ENCODE results near the gene PXDN. TPM values are rescaled to one million over a fixed set of nuclear protein-coding genes. Genes with fewer than 3 reads are reported as not detected.
"Not testable (repeated sequence)": the region's sequence is repeated elsewhere in the genome, so short reads cannot be mapped to it uniquely, and the experiment has no call there.

PXDN gene
- total RNA-seq, 1 donor from 2014 or later: 1,930 TPM

DNA sequence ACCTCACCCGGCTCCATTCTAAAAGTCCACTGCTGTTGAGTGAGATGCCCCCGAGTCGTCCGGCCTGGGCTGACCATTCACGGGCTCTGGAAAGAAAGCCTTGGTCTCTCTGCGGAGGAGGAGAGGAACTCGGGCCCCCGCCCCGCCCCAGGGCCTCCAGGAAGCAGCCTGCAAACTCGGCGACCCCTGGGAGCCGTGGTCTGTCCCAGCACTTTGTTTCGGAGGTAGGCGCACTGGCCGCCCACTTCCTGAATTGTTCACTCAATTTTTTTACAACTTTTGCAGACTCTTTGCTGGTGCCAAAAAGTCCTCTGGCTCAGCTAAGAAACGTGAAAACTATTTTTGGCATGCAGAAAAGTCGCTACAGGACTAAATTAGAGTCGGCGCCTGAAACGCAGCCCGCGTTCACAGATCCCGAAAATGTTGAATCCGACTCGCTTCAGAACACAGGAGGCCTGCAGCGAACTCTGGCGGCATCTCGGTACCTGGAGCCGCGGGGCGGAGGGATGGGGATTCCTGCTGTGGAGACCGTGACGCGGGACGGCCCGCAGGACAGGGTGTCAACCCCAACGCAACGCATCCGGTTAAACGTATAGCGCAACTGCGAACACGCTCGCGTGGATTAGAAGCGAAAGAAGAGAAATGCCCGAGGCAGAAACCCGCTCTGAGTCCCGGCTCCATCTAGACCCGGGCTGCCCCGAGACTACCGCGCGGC lies 1.5 kb downstream of the PXDN start:
- peak; percentile 52 for DNase-seq (ENCODE audit: extremely low read depth, low read depth, low spot score)

DNA sequence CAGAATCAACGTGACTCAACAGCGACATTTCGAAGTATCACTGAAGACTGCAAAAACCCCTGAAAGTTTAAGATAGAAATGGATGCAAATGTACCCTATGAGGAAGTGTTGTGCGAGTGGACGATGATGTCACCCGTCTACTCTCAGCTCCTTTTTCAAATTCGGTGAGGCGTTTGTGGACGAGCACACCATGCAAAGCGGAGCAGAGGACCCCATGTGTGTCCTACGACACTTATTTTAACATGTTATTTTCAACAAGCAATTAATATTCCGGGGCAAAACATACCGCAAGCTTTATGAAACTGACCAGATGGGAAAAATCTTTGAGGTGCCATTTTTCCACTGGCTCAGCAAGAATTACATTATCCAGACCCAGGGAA lies 2.0 kb downstream of the PXDN start:
- DNase-seq (ENCODE audit: extremely low read depth, low read depth, low spot score): no peak

DNA sequence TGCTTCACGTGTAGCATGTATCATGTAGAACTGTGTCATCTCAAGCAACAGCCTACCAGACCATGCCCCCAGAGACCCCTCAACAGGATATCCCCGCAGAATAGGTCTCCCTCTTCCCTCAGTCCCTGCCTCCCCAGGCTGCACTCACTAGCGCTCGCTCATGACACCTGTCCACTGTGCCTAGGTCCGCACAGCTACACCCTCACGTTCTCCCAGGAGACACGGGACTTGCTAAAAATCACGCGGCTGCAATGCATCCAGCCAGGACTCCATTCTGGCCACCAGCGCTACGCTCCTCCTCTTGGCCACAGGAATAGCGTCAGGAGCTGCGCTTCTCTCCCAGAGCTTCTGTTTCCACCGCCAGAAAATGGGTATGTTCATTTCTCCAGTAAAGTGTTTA lies 2.5 kb downstream of the PXDN start:
- DNase-seq (ENCODE audit: extremely low read depth, low read depth, low spot score): no peak

- DNase-seq (ENCODE audit: extremely low read depth, low read depth, low spot score): no peak
Observed at GRCh38 chr2:1740716-1741589, 3.4 kb downstream of the PXDN start.

- DNase-seq (ENCODE audit: extremely low read depth, low read depth, low spot score): no peak
Observed at GRCh38 chr2:1739961-1740715, 4.2 kb downstream of the PXDN start.

GRCh38 chr2:1739322-1739957 lies 4.9 kb downstream of the PXDN start:
- no peak for DNase-seq (ENCODE audit: extremely low read depth, low read depth, low spot score)

DNA sequence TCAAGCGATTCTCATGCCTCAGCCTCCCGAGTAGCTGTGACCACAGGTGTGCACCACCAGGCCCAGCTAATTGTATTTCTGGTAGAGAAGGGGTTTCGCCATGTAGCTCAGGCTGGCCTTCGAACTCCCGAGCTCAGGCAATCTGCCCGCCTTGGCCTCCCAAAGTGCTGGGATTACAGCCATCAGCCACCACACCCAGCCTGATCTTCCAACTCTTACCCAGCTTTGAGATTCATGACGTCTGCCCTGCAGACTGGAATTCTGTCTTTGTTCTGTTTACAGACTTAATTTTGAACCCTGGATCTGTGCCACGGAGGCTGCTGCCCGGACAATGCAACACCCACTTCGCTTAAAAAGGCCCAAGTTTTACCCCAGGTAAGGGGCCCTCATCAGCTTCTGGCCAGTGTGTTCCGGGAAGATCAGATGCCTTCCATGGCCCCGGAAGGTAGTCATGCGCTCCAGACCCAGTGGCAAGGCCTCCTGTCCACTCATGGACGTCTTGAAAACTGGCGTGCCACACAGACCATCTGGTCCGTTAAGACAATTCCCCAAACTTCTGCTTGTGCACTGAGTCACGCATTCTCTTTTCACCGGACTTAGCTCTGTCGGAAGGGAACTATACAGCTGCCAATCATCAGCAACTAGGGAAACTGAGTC lies 5.5 kb downstream of the PXDN start:
- no peak for DNase-seq (ENCODE audit: extremely low read depth, low read depth, low spot score)

DNA sequence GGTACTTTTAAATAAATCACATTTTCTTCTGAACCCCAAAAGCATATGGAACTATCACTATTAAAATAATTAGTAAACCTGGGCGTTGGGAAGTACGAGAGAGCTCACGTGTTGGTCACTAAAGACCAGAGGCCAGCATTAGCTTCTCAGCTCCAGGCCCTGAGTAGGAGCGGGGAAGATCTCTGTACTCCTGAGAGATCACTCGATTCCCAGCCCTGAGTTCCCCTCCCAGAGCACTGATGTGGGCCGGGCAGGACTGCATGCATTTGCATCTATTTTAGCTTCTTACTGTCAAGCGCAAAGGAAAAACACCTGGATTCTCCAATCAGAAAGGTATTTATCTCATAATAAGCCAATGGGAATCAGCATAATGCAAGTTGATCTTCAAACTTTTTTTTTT lies 6.2 kb downstream of the PXDN start:
- no peak for DNase-seq (ENCODE audit: extremely low read depth, low read depth, low spot score)

DNA sequence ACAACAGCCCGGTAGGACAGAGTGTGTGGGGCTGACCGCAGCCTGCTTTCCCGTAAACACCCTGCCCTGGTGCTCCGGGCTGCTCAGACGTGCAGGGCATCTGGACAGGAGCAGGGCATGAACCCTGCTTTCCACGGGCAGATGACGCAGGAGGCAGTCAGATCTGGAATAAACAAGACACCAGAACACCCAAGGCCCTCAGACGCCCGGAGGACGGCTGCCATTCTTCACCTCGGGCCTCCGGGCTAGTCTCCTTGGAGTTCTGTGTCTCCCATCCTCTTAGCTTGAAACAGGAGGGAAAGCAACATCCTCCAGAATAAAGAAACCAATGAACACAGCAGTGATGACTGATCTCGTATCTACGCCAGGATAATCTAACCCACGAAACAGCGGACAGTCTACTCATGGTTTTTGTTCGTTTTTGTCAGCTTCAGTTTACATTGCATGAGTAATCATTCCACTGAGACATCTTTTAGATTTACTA lies 7.3 kb downstream of the PXDN start:
- DNase-seq (ENCODE audit: extremely low read depth, low read depth, low spot score): no peak

GRCh38 chr2:1736045-1736444 lies 8.3 kb downstream of the PXDN start:
- no peak for DNase-seq (ENCODE audit: extremely low read depth, low read depth, low spot score)

DNA sequence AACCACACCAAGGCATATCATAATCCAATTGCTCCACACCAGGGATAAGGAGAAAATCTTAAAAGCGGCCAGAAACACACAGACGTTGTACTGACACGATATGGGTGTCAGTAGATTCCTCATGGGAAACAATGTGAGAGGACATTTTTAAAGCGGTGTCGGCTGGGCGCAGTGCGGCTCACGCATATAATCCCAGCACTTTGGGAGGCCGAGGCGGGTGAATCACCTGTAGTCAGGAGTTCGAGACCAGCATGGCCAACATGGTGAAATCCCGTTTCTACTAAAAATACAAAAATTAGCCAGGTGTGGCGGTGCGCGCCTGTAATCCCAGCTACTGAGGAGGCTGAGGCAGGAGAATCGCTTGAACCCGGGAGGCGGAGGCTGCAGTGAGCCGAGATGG lies 11.0 kb downstream of the PXDN start:
- DNase-seq (ENCODE audit: extremely low read depth, low read depth, low spot score): not testable (repeated sequence)

DNA sequence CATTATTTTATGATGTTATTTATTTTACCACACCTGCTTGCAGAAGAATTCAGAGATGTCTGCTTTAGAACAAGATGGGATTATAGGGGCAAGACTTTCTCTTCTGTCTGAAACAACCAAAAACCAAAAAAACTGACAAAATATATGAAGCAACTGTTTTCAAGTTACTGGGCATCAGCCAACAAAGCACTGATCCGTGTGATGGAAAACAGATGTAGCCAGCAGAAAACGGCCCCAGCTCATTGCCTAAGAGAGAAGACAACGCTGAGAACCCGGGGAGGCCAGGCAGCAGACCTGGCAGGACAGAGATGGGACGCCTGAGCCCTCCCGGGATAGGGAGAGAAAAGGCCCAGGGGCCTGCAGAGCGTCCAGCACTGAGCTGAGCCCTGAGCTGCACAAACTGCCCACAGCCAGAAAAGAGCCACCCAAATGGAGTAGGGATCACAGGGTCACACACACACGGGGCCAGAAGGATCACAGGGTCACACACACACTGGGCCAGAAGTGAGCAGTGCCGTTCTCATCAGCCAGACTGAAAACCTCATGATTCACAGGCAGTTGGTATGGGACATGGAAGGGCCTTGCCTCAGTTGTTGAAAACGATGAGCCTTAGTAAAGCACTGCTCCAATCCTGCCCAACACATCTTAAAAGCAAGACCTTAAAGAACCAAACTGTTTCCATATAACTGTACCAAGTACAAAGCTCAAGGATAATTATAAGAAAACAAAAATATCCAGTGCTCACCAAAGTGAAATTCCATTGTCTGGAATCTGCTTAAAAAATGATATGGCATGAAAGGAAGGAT lies 12.1 kb downstream of the PXDN start:
- no peak for DNase-seq (ENCODE audit: extremely low read depth, low read depth, low spot score)

DNA sequence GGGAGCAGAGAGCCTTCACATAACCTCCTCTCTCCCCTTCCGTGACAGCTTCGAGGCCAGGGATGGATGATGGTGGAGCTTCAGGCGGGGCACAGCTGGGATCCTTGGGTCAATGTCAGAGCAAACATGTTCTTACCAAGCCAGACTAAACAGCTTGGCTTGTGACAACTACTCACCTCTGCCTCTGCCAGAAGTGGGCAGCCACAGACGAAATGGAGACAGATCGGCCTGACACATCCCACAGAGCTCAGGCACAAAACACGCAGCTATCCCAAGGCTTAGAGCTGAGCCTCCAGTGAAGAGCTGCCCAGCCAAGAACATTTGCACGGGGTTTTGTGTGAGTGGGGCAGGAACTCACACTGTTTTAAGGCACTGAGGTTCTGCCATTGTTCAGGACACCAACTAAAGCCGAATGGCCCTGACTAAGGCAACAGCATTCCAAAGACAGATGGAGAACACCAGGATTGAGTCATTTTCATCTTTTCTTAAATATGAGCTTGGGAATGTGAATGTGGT lies 12.8 kb downstream of the PXDN start:
- DNase-seq (ENCODE audit: extremely low read depth, low read depth, low spot score): no peak

DNA sequence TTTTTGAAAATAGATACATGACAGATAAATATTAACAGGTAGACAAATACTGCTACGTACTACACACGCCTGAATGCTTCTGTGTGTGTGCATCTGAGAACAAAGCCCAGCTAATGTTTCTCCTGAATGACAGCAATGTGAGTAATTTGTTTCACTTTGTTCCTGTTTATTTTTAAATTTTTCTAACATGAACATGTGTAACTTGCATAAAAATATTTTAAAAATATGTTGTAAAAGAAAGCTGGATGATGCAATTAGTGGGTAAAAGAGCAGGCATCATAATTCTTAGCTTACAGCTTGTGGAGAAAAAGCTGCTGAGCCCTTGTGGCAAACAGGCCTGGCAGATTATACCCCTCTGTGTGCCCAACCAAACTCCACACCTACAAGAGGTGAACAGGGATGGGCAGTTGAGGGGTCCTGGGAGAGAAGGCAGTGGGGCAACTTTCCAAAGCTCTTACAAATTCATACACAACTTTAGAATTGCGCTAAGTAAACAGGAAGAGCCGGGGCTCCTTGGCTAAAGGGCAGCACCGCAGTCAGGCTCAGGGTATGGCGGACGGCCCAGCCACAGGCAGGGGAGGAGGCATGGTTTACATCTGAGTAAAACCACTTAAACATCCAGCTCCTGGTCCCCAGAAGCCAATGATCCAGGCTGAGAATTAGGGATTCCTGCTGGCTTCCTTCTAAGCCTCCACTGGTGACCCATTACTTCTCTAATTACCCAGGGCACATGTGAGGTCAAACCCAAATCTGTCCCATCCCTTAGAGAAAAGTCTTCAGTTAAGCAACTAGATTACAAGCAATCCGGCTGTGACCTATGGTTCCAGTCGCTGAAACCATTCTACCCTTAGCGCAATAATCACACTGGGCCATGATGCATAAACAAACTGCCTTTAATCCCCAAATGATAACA lies 14.0 kb downstream of the PXDN start:
- DNase-seq (ENCODE audit: extremely low read depth, low read depth, low spot score): no peak

- no peak for DNase-seq (ENCODE audit: extremely low read depth, low read depth, low spot score)
Observed at GRCh38 chr2:1729242-1729641, 15.1 kb downstream of the PXDN start.

DNA sequence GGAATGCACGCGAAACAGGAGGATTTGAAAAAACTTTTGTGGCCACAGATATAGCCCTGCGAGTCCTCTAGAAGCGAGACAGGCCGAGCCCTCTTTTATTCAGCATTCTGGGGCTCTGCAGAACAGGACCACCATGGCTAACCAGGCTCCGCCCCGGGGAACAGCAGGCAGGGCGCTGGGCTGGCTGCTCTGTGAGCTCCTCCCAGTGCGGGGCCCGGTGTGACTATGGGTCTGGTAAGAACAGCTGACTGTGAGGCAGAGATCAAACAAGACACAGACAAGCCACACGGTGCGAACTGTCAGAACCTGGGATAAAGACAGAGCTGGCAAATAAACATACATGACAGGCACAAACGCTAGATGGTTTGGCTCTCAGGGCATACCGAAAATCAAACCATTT lies 15.5 kb downstream of the PXDN start:
- no peak for DNase-seq (ENCODE audit: extremely low read depth, low read depth, low spot score)

- DNase-seq (ENCODE audit: extremely low read depth, low read depth, low spot score): no peak
Observed at GRCh38 chr2:1727796-1728474, 16.4 kb downstream of the PXDN start.

Data from glomerular endothelial cell (primary cell).